Neural progenitor cell (in vitro differentiated cells): ENCODE measurements around the gene NAPSA.
A peak's percentile ranks its signal among the peaks of the same experiment; 100 is the strongest.

Experiments
- CTCF ChIP-seq: fragments of 200-600 bp; sonication (generic); IDR thresholded peaks from 2 replicates; pipeline ENCODE4 v1.5.1; 2017; ENCODE audit warnings: antibody characterized with exemption, mild to moderate bottlenecking
- EZH2 ChIP-seq: fragments of 200-600 bp; sonication (generic); IDR thresholded peaks from 2 replicates; pipeline ENCODE4 v1.6.1; 2017; ENCODE audit warnings: antibody characterized with exemption, mild to moderate bottlenecking, moderate library complexity
- EZH2phosphoT487 ChIP-seq: fragments of 200-600 bp; sonication (generic); IDR thresholded peaks from 2 replicates; pipeline ENCODE4 v1.6.1; 2017; ENCODE audit warnings: antibody characterized with exemption

- TF ChIP-seq CTCF (no peak), EZH2phosphoT487 (no peak), EZH2 (peak; percentile 44)
Observed at GRCh38 chr19:50312967-50313811, 52.2 kb downstream of the NAPSA start.
